IMR-90 (cell line): Measurements from ENCODE around the gene GBF1. TPM values are rescaled to one million over a fixed set of nuclear protein-coding genes. Genes with fewer than 3 reads are reported as not detected.

Source experiments
- ATAC-seq: fragments of 200-7000 bp; cut with Tn5 transposase; 2 replicates; pipeline ENCODE4 v1.9.1; 2020; ENCODE audit warnings: low read depth, mild to moderate bottlenecking, moderate library complexity
- BruUV-seq: library from RNA; stranded (reverse); fragments of 400-500 nt; replicated peaks from 2 replicates; lab custom pipeline; 2021; lab: Mats Ljungman, UMichigan
- CTCF ChIA-PET: fragments of 300-600 bp; formaldehyde crosslinking; extraction: SDS; loops from one replicate; lab custom pipeline; 2021; ENCODE audit warnings: antibody characterized with exemption; lab: Yijun Ruan, JAX
- POLR2A ChIA-PET: fragments of 300-600 bp; sonication (Branson Sonifier 250); formaldehyde crosslinking; loops from one replicate; lab custom pipeline; 2022; ENCODE audit warnings: antibody characterized with exemption; ENCODE audit not compliant: unreplicated experiment; lab: Charles Lee
- DNase-seq: peaks from one replicate; pipeline ENCODE4 v3.0.0; 2013
- H2AFZ ChIP-seq: replicated peaks from 2 replicates; pipeline ENCODE3; 2013; ENCODE audit warnings: low read length, mild to moderate bottlenecking; ENCODE audit not compliant: poor library complexity
- H2AK5ac ChIP-seq: 2 replicates; pipeline ENCODE4 v1.6.1; 2013; ENCODE audit warnings: low read depth, low read length, inconsistent platforms
- H2AK9ac ChIP-seq: replicated peaks from 2 replicates; pipeline ENCODE3; 2013; ENCODE audit warnings: mild to moderate bottlenecking, low read depth, low read length, moderate library complexity; ENCODE audit not compliant: poor library complexity
- H2BK120ac ChIP-seq: 2 replicates; pipeline ENCODE4 v1.6.1; 2013; ENCODE audit warnings: low read depth, low read length, inconsistent platforms
- H2BK15ac ChIP-seq: 3 replicates; pipeline ENCODE4 v1.6.1; 2013; ENCODE audit warnings: low read depth, low read length, inconsistent platforms
- H2BK20ac ChIP-seq: 2 replicates; pipeline ENCODE4 v1.6.1; 2013; ENCODE audit warnings: low read depth, mild to moderate bottlenecking, inconsistent platforms, low read length, moderate library complexity
- H2BK5ac ChIP-seq: 2 replicates; pipeline ENCODE4 v1.6.1; 2013; ENCODE audit warnings: mild to moderate bottlenecking, low read depth, low read length, inconsistent platforms; ENCODE audit not compliant: poor library complexity, severe bottlenecking
- H3K14ac ChIP-seq: replicated peaks from 2 replicates; pipeline ENCODE4 v1.6.1; 2013; ENCODE audit warnings: low read depth, low read length, inconsistent platforms
- H3K18ac ChIP-seq: 2 replicates; pipeline ENCODE4 v1.6.1; 2013; ENCODE audit warnings: low read depth, low read length, control low read depth
- H3K23ac ChIP-seq: 2 replicates; pipeline ENCODE4 v1.6.1; 2013; ENCODE audit warnings: low read depth, low read length, inconsistent platforms
- H3K27ac ChIP-seq: 2 replicates; pipeline ENCODE4 v1.5.1; 2013; ENCODE audit warnings: mild to moderate bottlenecking, control low read depth, low read length; ENCODE audit not compliant: insufficient read depth
- H3K27me3 ChIP-seq: 2 replicates; pipeline ENCODE4 v1.6.1; 2013; ENCODE audit warnings: low read length; ENCODE audit not compliant: control insufficient read depth, insufficient read depth
- H3K36me3 ChIP-seq: 2 replicates; pipeline ENCODE4 v1.6.1; 2013; ENCODE audit warnings: low read length, mixed read lengths; ENCODE audit not compliant: control insufficient read depth, insufficient read depth
- H3K4ac ChIP-seq: 2 replicates; pipeline ENCODE4 v1.6.1; 2013; ENCODE audit warnings: low read depth, low read length, inconsistent platforms
- H3K4me1 ChIP-seq: 2 replicates; pipeline ENCODE4 v1.6.1; 2013; ENCODE audit warnings: low read length, mixed read lengths; ENCODE audit not compliant: control insufficient read depth, insufficient read depth
- H3K4me2 ChIP-seq: 2 replicates; pipeline ENCODE4 v1.6.1; 2013; ENCODE audit warnings: low read depth, mild to moderate bottlenecking, control low read depth, low read length, moderate library complexity
- H3K4me3 ChIP-seq: 2 replicates; pipeline ENCODE4 v1.5.1; 2013; ENCODE audit warnings: low read depth, mild to moderate bottlenecking, control low read depth, low read length, moderate library complexity; ENCODE audit not compliant: insufficient read depth
- H3K56ac ChIP-seq: 2 replicates; pipeline ENCODE4 v1.6.1; 2013; ENCODE audit warnings: low read length, inconsistent platforms; ENCODE audit not compliant: insufficient read depth; ENCODE audit errors: extremely low read depth
- H3K79me1 ChIP-seq, 2 experiments: 2 replicates each; pipeline ENCODE4 v1.6.1; 2013; ENCODE audit warnings: low read length in 2 of 2, inconsistent platforms in 1 of 2, low read depth in 1 of 2
- H3K9ac ChIP-seq: 2 replicates; pipeline ENCODE4 v1.6.1; 2013; ENCODE audit warnings: low read depth, low read length, control low read depth
- H3K9me1 ChIP-seq: 2 replicates; pipeline ENCODE4 v1.6.1; 2013; ENCODE audit warnings: low read length, inconsistent platforms; ENCODE audit not compliant: insufficient read depth
- H3K9me3 ChIP-seq: 2 replicates; pipeline ENCODE4 v1.6.1; 2013; ENCODE audit warnings: low read length; ENCODE audit not compliant: control insufficient read depth, insufficient read depth
- H4K20me1 ChIP-seq: 2 replicates; pipeline ENCODE4 v1.6.1; 2013; ENCODE audit warnings: low read length, inconsistent platforms; ENCODE audit not compliant: insufficient read depth
- H4K5ac ChIP-seq: 2 replicates; pipeline ENCODE4 v1.6.1; 2013; ENCODE audit warnings: mild to moderate bottlenecking, low read depth, low read length, control low read depth
- H4K8ac ChIP-seq, 2 experiments: 2 replicates each; pipeline ENCODE4 v1.6.1; 2013; ENCODE audit warnings: low read depth in 2 of 2, low read length in 2 of 2, control low read depth in 1 of 2, inconsistent platforms in 1 of 2
- H4K91ac ChIP-seq: 2 replicates; pipeline ENCODE4 v1.6.1; 2013; ENCODE audit warnings: low read depth, low read length, inconsistent platforms; ENCODE audit not compliant: insufficient read depth
- BHLHE40 ChIP-seq: fragments of 150-350 bp; IDR thresholded peaks from 2 replicates; pipeline ENCODE4 v1.6.1; 2016; ENCODE audit warnings: mild to moderate bottlenecking, low read depth, low read length
- CEBPB ChIP-seq: IDR thresholded peaks from 2 replicates; pipeline ENCODE4 v1.6.1; 2012; ENCODE audit warnings: low read depth, low read length, improper control_type of control experiment
- CHD1 ChIP-seq: IDR thresholded peaks from 2 replicates; pipeline ENCODE4 v1.6.1; 2012; ENCODE audit warnings: low read depth, low read length, improper control_type of control experiment
- FOS ChIP-seq: fragments of 150-350 bp; IDR thresholded peaks from 2 replicates; pipeline ENCODE4 v1.6.1; 2016; ENCODE audit warnings: low read depth, low read length
- MAFK ChIP-seq: IDR thresholded peaks from 2 replicates; pipeline ENCODE4 v1.6.1; 2012; ENCODE audit warnings: low read depth, low read length, improper control_type of control experiment
- MAZ ChIP-seq: IDR thresholded peaks from 2 replicates; pipeline ENCODE4 v1.6.1; 2012; ENCODE audit warnings: low read depth, mild to moderate bottlenecking, low read length, improper control_type of control experiment, moderate library complexity, borderline replicate concordance
- MXI1 ChIP-seq: IDR thresholded peaks from 2 replicates; pipeline ENCODE4 v1.6.1; 2012; ENCODE audit warnings: low read depth, mild to moderate bottlenecking, low read length, moderate library complexity, borderline replicate concordance
- NFE2L2 ChIP-seq: fragments of 150-350 bp; IDR thresholded peaks from 2 replicates; pipeline ENCODE4 v1.6.1; 2016; ENCODE audit warnings: low read depth, mild to moderate bottlenecking, low read length
- POLR2A ChIP-seq: IDR thresholded peaks from 2 replicates; pipeline ENCODE4 v1.6.1; 2012; ENCODE audit warnings: mild to moderate bottlenecking, low read depth, low read length
- RAD21 ChIP-seq: IDR thresholded peaks from 2 replicates; pipeline ENCODE4 v1.6.1; 2012; ENCODE audit warnings: low read length, improper control_type of control experiment
- RCOR1 ChIP-seq: IDR thresholded peaks from 2 replicates; pipeline ENCODE4 v1.6.1; 2012; ENCODE audit warnings: mild to moderate bottlenecking, low read length, improper control_type of control experiment; ENCODE audit not compliant: insufficient replicate concordance
- RFX5 ChIP-seq: IDR thresholded peaks from 2 replicates; pipeline ENCODE4 v1.8.0; 2012; ENCODE audit warnings: low read depth, mild to moderate bottlenecking, low read length, moderate library complexity
- SMC3 ChIP-seq: fragments of 150-350 bp; IDR thresholded peaks from 2 replicates; pipeline ENCODE4 v1.6.1; 2016; ENCODE audit warnings: low read depth, mild to moderate bottlenecking, antibody characterized with exemption, low read length, moderate library complexity
- WGBS, 2 experiments: methylation state at CpG; one replicate each; pipeline versions ENCODE4 v1.1.5 to v1.1.7; 2013; ENCODE audit warnings: missing lambda C conversion rate in 2 of 2; ENCODE audit not compliant: insufficient read length in 1 of 2; ENCODE audit errors: extremely low coverage in 2 of 2; 5-methylcytosine and 5-hydroxymethylcytosine counted together
- dilution Hi-C: fragments of 300-500 bp; cut with HindIII; formaldehyde crosslinking; loops from one replicate; pipeline ENCODE4 v1.14.3; 2018; ENCODE audit warnings: low sequenced_read_pairs; ENCODE audit not compliant: unreplicated experiment
- in situ Hi-C: fragments of 300-500 bp; cut with MboI; formaldehyde crosslinking; loops from 3 replicates; pipeline ENCODE4 v1.14.3; 2019; ENCODE audit warnings: low sequenced_read_pairs, inconsistent platforms, mixed read lengths
- intact Hi-C: fragments of 100-400 bp; cut with micrococcal nuclease; formaldehyde crosslinking; loops from 2 replicates; pipeline ENCODE4 v1.10.0; 2022
- polyA plus RNA-seq, 3 experiments: library from polyadenylated mRNA; depleted of rRNA; stranded (reverse); fragments of >200 nt; gene quantifications; 2 replicates each; pipeline ENCODE4 v1.2.3, GENCODE V29; 2012; ENCODE audit warnings: low replicate concordance in 1 of 3
- total RNA-seq: library from RNA; depleted of rRNA; stranded (reverse); fragments of >200 nt; gene quantifications from 2 replicates; pipeline ENCODE4 v1.2.3, GENCODE V29; 2012
- TF ChIP-seq, protein P1 (sequence below): fragments of 150-350 bp; IDR thresholded peaks from 2 replicates; pipeline ENCODE4 v1.6.1; 2017; ENCODE audit warnings: mild to moderate bottlenecking, antibody characterized with exemption, low read length, low read depth
- TF ChIP-seq, protein P2 (sequence below): conservative IDR thresholded peaks from 2 replicates; pipeline ENCODE4 v1.5.1; 2012; ENCODE audit warnings: mild to moderate bottlenecking, low read depth, low read length, improper control_type of control experiment
- TF ChIP-seq, protein P3 (sequence below): fragments of 150-350 bp; IDR thresholded peaks from 2 replicates; pipeline ENCODE4 v1.6.1; 2016; ENCODE audit warnings: low read depth, mild to moderate bottlenecking, low read length, moderate library complexity, borderline replicate concordance

Gene GBF1
- total and polyA plus RNA-seq, 2 of the 4 experiments (the other 2 are of a cell fraction): 38.7 to 40.1 TPM

GRCh38 chr10:102285133-102285532 is 39.8 kb downstream of the GBF1 start:
- POLR2A ChIA-PET: interaction anchor here (0.5 kb wide), 1 partner anchor 1375 kb away, joined by 4 read pairs; no protein-coding TSS in a partner anchor

More at GRCh38 chr10:102285133-102285532, 39.8 kb downstream of the GBF1 start:
- in situ Hi-C loops (no loop called here), intact Hi-C loops (no loop called here), dilution Hi-C loops (no loop called here)
- Histone ChIP-seq H3K27ac (no peak overlapping the region), H3K14ac (no peak overlapping the region), H4K91ac (no peak overlapping the region), H2BK20ac (no peak overlapping the region), H2AK5ac (no peak overlapping the region), H3K4me1 (peaks cover 6% of the 10 kb centered on the region), H4K8ac (no peak overlapping the region), H2BK120ac (no peak overlapping the region), H4K20me1 (peaks cover 63% of the 10 kb centered on the region), H3K4ac (no peak overlapping the region), H3K9ac (no peak overlapping the region), H3K18ac (no peak overlapping the region), H3K9me1 (peaks cover 9% of the 10 kb centered on the region), H3K56ac (no peak overlapping the region), H3K23ac (no peak overlapping the region), H3K9me3 (no peaks in the 10 kb centered on the region), H2BK15ac (no peak overlapping the region), H4K5ac (no peak overlapping the region), H2AFZ (no peak overlapping the region), H3K36me3 (no peaks in the 10 kb centered on the region), H2AK9ac (no peak overlapping the region), H3K4me2 (no peak overlapping the region), H3K79me1 (peaks cover 41 to 79% of the 10 kb centered on the region in 2 experiments), H3K4me3 (no peak overlapping the region), H3K27me3 (no peaks in the 10 kb centered on the region), H2BK5ac (no peak overlapping the region)
- WGBS, 2 experiments: no CpG with 5 or more reads among the region's 2 CpGs
- CTCF ChIA-PET: no interaction called here
- DNase-seq: no peak
- BruUV-seq: no TSS peak
- no peak for ATAC-seq
- TF ChIP-seq CHD1 (no peak), NFE2L2 (no peak), CEBPB (no peak), MAZ (no peak), SMC3 (no peak), MAFK (no peak), RAD21 (no peak), MXI1 (no peak), BHLHE40 (no peak), FOS (no peak), RCOR1 (no peak), RFX5 (no peak), POLR2A (no peak)
- TF ChIP-seq, protein P1, sequence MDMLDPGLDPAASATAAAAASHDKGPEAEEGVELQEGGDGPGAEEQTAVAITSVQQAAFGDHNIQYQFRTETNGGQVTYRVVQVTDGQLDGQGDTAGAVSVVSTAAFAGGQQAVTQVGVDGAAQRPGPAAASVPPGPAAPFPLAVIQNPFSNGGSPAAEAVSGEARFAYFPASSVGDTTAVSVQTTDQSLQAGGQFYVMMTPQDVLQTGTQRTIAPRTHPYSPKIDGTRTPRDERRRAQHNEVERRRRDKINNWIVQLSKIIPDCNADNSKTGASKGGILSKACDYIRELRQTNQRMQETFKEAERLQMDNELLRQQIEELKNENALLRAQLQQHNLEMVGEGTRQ: no peak
- TF ChIP-seq, protein P2, sequence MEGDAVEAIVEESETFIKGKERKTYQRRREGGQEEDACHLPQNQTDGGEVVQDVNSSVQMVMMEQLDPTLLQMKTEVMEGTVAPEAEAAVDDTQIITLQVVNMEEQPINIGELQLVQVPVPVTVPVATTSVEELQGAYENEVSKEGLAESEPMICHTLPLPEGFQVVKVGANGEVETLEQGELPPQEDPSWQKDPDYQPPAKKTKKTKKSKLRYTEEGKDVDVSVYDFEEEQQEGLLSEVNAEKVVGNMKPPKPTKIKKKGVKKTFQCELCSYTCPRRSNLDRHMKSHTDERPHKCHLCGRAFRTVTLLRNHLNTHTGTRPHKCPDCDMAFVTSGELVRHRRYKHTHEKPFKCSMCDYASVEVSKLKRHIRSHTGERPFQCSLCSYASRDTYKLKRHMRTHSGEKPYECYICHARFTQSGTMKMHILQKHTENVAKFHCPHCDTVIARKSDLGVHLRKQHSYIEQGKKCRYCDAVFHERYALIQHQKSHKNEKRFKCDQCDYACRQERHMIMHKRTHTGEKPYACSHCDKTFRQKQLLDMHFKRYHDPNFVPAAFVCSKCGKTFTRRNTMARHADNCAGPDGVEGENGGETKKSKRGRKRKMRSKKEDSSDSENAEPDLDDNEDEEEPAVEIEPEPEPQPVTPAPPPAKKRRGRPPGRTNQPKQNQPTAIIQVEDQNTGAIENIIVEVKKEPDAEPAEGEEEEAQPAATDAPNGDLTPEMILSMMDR: no peak
- TF ChIP-seq, protein P3, sequence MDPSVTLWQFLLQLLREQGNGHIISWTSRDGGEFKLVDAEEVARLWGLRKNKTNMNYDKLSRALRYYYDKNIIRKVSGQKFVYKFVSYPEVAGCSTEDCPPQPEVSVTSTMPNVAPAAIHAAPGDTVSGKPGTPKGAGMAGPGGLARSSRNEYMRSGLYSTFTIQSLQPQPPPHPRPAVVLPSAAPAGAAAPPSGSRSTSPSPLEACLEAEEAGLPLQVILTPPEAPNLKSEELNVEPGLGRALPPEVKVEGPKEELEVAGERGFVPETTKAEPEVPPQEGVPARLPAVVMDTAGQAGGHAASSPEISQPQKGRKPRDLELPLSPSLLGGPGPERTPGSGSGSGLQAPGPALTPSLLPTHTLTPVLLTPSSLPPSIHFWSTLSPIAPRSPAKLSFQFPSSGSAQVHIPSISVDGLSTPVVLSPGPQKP: no peak
